MM.1S (cell line): ENCODE data around the gene RPL32.

Experiments
- EZH2 ChIP-seq: fragments of 300-600 bp; sonication (generic); optimal IDR thresholded peaks from 2 replicates; pipeline ENCODE3; 2017; ENCODE audit warnings: low read depth, mild to moderate bottlenecking, antibody characterized with exemption, low read length, mixed read lengths
- TF ChIP-seq, protein P1 (sequence below): fragments of 300-600 bp; sonication (generic); IDR thresholded peaks from 2 replicates; pipeline ENCODE4 v1.5.1; 2016; ENCODE audit warnings: antibody characterized with exemption, low read length, mixed read lengths

DNA sequence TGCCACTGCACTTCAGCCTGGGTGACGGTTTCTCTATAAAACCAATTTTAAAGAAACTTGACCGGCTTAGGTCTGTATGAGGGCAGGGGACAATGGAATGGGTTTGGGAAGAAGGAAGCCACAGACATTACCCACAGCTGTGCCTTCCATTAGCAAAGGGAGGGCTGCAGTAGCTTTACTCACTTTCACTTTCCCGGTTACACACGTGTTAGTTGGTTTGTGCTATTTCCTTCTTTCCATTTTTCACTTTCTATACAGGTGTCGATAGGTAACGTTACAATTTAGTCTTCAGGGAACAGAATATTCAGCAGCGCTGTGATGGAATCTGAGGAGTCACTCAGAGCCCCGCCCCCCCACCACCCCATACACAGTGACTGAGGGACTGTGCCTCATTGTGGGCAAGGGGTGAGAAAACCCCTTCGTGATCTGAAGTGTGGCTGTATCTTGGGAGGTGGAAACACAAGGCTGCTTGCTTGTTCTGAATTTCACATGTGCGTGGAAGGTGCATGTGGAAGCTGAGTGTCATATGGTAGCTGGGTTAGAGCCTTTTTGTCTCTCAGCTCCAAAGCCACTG is 44.8 kb upstream of the RPL32 start:
- TF ChIP-seq, protein P1, sequence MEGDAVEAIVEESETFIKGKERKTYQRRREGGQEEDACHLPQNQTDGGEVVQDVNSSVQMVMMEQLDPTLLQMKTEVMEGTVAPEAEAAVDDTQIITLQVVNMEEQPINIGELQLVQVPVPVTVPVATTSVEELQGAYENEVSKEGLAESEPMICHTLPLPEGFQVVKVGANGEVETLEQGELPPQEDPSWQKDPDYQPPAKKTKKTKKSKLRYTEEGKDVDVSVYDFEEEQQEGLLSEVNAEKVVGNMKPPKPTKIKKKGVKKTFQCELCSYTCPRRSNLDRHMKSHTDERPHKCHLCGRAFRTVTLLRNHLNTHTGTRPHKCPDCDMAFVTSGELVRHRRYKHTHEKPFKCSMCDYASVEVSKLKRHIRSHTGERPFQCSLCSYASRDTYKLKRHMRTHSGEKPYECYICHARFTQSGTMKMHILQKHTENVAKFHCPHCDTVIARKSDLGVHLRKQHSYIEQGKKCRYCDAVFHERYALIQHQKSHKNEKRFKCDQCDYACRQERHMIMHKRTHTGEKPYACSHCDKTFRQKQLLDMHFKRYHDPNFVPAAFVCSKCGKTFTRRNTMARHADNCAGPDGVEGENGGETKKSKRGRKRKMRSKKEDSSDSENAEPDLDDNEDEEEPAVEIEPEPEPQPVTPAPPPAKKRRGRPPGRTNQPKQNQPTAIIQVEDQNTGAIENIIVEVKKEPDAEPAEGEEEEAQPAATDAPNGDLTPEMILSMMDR: no peak
- TF ChIP-seq EZH2: no peak
